Common myeloid progenitor, CD34-positive (primary cell): ENCODE results near the gene CDC42BPB.

Experiments used
- CTCF ChIA-PET: fragments of 350-600 bp; sonication (Branson Sonifier 250); formaldehyde crosslinking; loops from one replicate; lab custom pipeline; 2021; ENCODE audit warnings: antibody characterized with exemption; lab: Charles Lee
- POLR2A ChIA-PET: fragments of 350-600 bp; sonication (Branson Sonifier 250); formaldehyde crosslinking; loops from one replicate; lab custom pipeline; 2021; ENCODE audit warnings: antibody characterized with exemption; lab: Charles Lee
- DNase-seq, 3 donors: peaks; one replicate each; pipeline versions ENCODE4 v3.0.0 to v3.0.0-alpha.2; 2013
- H3K27ac ChIP-seq, 2 experiments: 1 replicate in 1 of 2; 2 replicates in 1 of 2; pipeline ENCODE4 v1.7.0; 2013; ENCODE audit warnings: inconsistent platforms in 2 of 2, low read length in 2 of 2, mild to moderate bottlenecking in 2 of 2, low read depth in 1 of 2, moderate library complexity in 1 of 2; ENCODE audit not compliant: severe bottlenecking in 2 of 2, insufficient read depth in 1 of 2, poor library complexity in 1 of 2
- H3K27me3 ChIP-seq, 5 experiments: replicated peaks in 2 of 5; 1 replicate in 3 of 5; 2 replicates in 2 of 5; pipeline versions ENCODE4 v1.6.1 to v1.7.0; 2013; ENCODE audit warnings: low read length in 4 of 5, mild to moderate bottlenecking in 2 of 5, moderate library complexity in 2 of 5, inconsistent platforms in 1 of 5; ENCODE audit not compliant: insufficient read depth in 5 of 5, control insufficient read depth in 4 of 5
- H3K36me3 ChIP-seq, 4 experiments: 1 replicate in 2 of 4; 2 replicates in 2 of 4; pipeline versions ENCODE4 v1.6.1 to v1.7.0; 2013; ENCODE audit warnings: low read length in 3 of 4, control low read depth in 1 of 4, mild to moderate bottlenecking in 1 of 4; ENCODE audit not compliant: control insufficient read depth in 4 of 4, insufficient read depth in 4 of 4
- H3K4me1 ChIP-seq, 4 experiments: 1 replicate in 3 of 4; 2 replicates in 1 of 4; pipeline versions ENCODE4 v1.6.1 to v1.7.1; 2013; ENCODE audit warnings: low read length in 3 of 4, mild to moderate bottlenecking in 3 of 4, control low read depth in 1 of 4, inconsistent platforms in 1 of 4, moderate library complexity in 1 of 4; ENCODE audit not compliant: control insufficient read depth in 4 of 4, insufficient read depth in 4 of 4; ENCODE audit errors: control extremely low read depth in 1 of 4
- H3K4me3 ChIP-seq, 7 experiments: 1 replicate in 4 of 7; 2 replicates in 3 of 7; pipeline versions ENCODE4 v1.5.1 to v1.7.0; 2013; ENCODE audit warnings: mild to moderate bottlenecking in 7 of 7, low read length in 6 of 7, moderate library complexity in 6 of 7, inconsistent platforms in 2 of 7, low read depth in 2 of 7, control low read depth in 1 of 7; ENCODE audit not compliant: insufficient read depth in 4 of 7, control insufficient read depth in 1 of 7; ENCODE audit errors: extremely low read depth in 1 of 7
- H3K9me3 ChIP-seq, 5 experiments: 1 replicate in 4 of 5; 2 replicates in 1 of 5; pipeline versions ENCODE4 v1.6.1 to v1.7.1; 2013; ENCODE audit warnings: low read length in 4 of 5, mild to moderate bottlenecking in 2 of 5, inconsistent platforms in 1 of 5, low read depth in 1 of 5, moderate library complexity in 1 of 5; ENCODE audit not compliant: control insufficient read depth in 4 of 5, insufficient read depth in 2 of 5; ENCODE audit errors: control extremely low read depth in 1 of 5
- WGBS: methylation state at CpG from one replicate; pipeline ENCODE4 v1.1.5; 2013; ENCODE audit not compliant: insufficient coverage; 5-methylcytosine and 5-hydroxymethylcytosine counted together

The CDC42BPB gene

GRCh38 chr14:102945346-102946130 is 111.8 kb downstream of the CDC42BPB start:
- DNase-seq, result no peak
- Histone ChIP-seq H3K27me3 (no peaks in the 10 kb centered on the region), H3K27ac (no peak overlapping the region), H3K36me3 (peaks cover 0 to 31% (median 5%) of the 10 kb centered on the region in 4 experiments), H3K9me3 (no peaks in the 10 kb centered on the region), H3K4me3 (no peak overlapping the region), H3K4me1 (peaks cover 0 to 11% (median 7%) of the 10 kb centered on the region in 4 experiments)
- ChIA-PET CTCF (no interaction called here), POLR2A (interaction anchor here (0.6 kb wide), 1 partner anchor 17 kb away, joined by 3 read pairs; no protein-coding TSS in a partner anchor)
- 92% methylated on average over 23 of the region's 29 CpGs for WGBS

DNA sequence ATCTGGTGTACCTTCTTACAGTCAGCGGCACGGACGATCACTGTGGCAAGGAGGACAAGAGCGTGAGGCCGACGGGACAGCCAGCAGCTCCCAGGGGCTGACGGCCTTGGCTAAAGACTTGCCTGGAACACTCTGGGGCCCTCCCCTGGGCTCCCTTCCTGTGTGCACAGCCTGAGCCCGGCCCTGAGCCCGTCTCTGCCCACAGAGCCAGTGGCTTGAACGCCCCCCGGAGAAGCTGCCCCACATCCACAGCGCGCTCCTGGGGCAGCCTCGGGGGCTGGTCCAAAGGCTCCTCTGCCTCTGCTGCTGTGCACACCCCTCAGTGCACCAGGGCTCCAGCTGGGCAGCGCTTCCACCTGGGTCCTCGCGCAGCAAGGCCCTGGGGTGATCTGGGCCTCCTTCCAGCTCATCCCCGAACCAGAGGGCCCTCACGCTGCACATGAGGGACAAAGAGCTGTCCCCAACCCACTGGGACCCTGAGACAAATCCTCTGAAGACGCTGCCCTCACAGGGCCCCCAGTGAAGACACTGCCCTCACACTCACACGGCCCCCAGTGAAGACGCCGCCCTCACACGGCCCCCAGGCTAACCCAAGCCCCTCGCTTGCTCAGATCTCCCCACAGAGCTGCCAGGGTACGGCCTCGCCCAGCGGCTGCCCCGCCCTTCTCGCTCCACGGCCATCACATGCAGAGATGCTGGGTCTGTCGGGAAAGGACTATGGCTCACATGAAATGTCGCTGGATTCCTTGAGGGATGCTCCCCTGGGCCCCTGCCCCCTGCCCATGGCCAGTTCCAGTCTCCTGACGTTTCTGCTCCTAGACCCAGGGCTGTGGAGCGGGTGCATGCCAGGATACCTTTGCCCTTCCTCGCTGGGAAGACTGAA is 112.7 kb downstream of the CDC42BPB start:
- H3K36me3 ChIP-seq, result peaks cover 0 to 27% (median 4%) of the 10 kb centered on the region in 4 experiments
- ChIA-PET CTCF (interaction anchor here (0.6 kb wide), 1 partner anchor 45 kb away, joined by 4 read pairs; no protein-coding TSS in a partner anchor), POLR2A (no interaction called here)
- no peak overlapping the region for H3K4me3 ChIP-seq
- H3K27me3 ChIP-seq, result no peaks in the 10 kb centered on the region
- no peak for DNase-seq
- WGBS, result 98% methylated on average over 33 of the region's 36 CpGs
- H3K27ac ChIP-seq, result no peak overlapping the region
- H3K9me3 ChIP-seq, result no peaks in the 10 kb centered on the region
- peaks cover 0 to 11% (median 7%) of the 10 kb centered on the region in 4 experiments for H3K4me1 ChIP-seq

GRCh38 chr14:102943979-102944378 is 113.4 kb downstream of the CDC42BPB start:
- CTCF ChIA-PET, result interaction anchor here (0.6 kb wide), 1 partner anchor 46 kb away, joined by 4 read pairs; no protein-coding TSS in a partner anchor

GRCh38 chr14:102943454-102943853 is 113.9 kb downstream of the CDC42BPB start:
- ChIA-PET POLR2A (no interaction called here), CTCF (interaction anchor here (0.6 to 1.4 kb wide), 2 partner anchors 9 to 80 kb away, joined by 3 to 4 read pairs; no protein-coding TSS in a partner anchor)
- 97% methylated on average over 15 of the region's 16 CpGs for WGBS

More at GRCh38 chr14:102943979-102944378, 113.4 kb downstream of the CDC42BPB start:
- 96% methylated on average over 15 of the region's 15 CpGs for WGBS
- no peaks in the 10 kb centered on the region for H3K9me3 ChIP-seq
- H3K27me3 ChIP-seq, result no peaks in the 10 kb centered on the region
- no peak overlapping the region for H3K27ac ChIP-seq
- peaks cover 0 to 25% (median 1%) of the 10 kb centered on the region in 4 experiments for H3K36me3 ChIP-seq
- peaks cover 0 to 4% (median 4%) of the 10 kb centered on the region in 4 experiments for H3K4me1 ChIP-seq
- POLR2A ChIA-PET, result no interaction called here
- peak in 2 of 3 donors; percentile 17 to 27 for DNase-seq
- no peak overlapping the region for H3K4me3 ChIP-seq

GRCh38 chr14:102942069-102942468 is 115.3 kb downstream of the CDC42BPB start:
- 96% methylated on average over 10 of the region's 13 CpGs for WGBS
- DNase-seq, result no peak
- ChIA-PET CTCF (interaction anchor here (0.8 kb wide), 1 partner anchor 11 kb away, joined by 3 read pairs; no protein-coding TSS in a partner anchor), POLR2A (no interaction called here)
- H3K27me3 ChIP-seq, result no peaks in the 10 kb centered on the region
- no peak overlapping the region for H3K4me3 ChIP-seq
- H3K4me1 ChIP-seq, result no peaks in the 10 kb centered on the region
- no peaks in the 10 kb centered on the region for H3K9me3 ChIP-seq
- peaks cover 0 to 22% (median 3%) of the 10 kb centered on the region in 4 experiments for H3K36me3 ChIP-seq
- no peak overlapping the region for H3K27ac ChIP-seq

More at GRCh38 chr14:102943454-102943853, 113.9 kb downstream of the CDC42BPB start:
- H3K36me3 ChIP-seq, result peaks cover 0 to 23% (median 1%) of the 10 kb centered on the region in 4 experiments
- H3K9me3 ChIP-seq, result no peaks in the 10 kb centered on the region
- H3K4me1 ChIP-seq, result no peaks in the 10 kb centered on the region
- no peak for DNase-seq
- H3K4me3 ChIP-seq, result no peak overlapping the region
- no peak overlapping the region for H3K27ac ChIP-seq
- H3K27me3 ChIP-seq, result no peaks in the 10 kb centered on the region

DNA sequence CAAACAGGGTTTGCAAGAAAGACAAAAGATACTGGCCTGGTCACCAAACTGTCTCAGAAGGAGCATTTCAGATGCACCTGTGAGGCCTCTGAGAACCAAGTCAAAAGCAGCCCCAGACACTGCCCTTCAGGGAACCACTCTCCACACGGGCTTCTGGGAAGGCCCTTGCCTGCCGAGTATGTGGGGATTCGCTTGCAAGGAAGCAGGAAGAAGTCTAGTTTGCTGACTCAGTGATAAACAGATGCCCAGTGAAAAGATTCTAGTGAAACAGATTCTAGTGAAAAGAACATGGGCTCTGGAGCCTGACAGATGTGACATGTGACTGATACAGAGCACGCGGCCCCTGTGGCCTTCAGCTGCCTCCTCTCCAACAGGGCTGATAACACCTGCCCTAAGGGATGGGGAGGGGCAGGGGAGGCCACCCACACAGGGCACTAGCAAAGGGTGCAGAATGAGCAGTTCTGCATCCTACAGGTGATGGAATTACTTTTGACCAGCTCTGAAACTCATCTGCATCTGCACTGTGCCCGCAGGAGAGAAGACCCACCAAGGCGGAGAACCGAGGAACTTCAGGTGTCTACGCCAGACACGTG is 115.8 kb downstream of the CDC42BPB start:
- H3K27ac ChIP-seq, result no peak overlapping the region
- H3K9me3 ChIP-seq, result no peaks in the 10 kb centered on the region
- 84% methylated on average over 10 of the region's 10 CpGs for WGBS
- no peak for DNase-seq
- no peaks in the 10 kb centered on the region for H3K4me1 ChIP-seq
- no peaks in the 10 kb centered on the region for H3K27me3 ChIP-seq
- POLR2A ChIA-PET, result no interaction called here
- peaks cover 0 to 22% (median 4%) of the 10 kb centered on the region in 4 experiments for H3K36me3 ChIP-seq
- CTCF ChIA-PET, result no interaction called here
- no peak overlapping the region for H3K4me3 ChIP-seq
